HG03196 (cell line): ENCODE results near the gene PRSS8.
A peak's percentile ranks its signal among the peaks of the same experiment; 100 is the strongest.
"Not testable (repeated sequence)": the region's sequence is repeated elsewhere in the genome, so short reads cannot be mapped to it uniquely, and the experiment has no call there.

ENCODE experiments used
- ATAC-seq: cut with Tn5 transposase; IDR thresholded peaks from one replicate; pipeline ENCODE4 v1.9.1; 2021; ENCODE audit not compliant: unreplicated experiment

PRSS8 gene

GRCh38 chr16:31107465-31107867 lies 28.1 kb downstream of the PRSS8 start:
- peak; percentile 50 for ATAC-seq

DNA sequence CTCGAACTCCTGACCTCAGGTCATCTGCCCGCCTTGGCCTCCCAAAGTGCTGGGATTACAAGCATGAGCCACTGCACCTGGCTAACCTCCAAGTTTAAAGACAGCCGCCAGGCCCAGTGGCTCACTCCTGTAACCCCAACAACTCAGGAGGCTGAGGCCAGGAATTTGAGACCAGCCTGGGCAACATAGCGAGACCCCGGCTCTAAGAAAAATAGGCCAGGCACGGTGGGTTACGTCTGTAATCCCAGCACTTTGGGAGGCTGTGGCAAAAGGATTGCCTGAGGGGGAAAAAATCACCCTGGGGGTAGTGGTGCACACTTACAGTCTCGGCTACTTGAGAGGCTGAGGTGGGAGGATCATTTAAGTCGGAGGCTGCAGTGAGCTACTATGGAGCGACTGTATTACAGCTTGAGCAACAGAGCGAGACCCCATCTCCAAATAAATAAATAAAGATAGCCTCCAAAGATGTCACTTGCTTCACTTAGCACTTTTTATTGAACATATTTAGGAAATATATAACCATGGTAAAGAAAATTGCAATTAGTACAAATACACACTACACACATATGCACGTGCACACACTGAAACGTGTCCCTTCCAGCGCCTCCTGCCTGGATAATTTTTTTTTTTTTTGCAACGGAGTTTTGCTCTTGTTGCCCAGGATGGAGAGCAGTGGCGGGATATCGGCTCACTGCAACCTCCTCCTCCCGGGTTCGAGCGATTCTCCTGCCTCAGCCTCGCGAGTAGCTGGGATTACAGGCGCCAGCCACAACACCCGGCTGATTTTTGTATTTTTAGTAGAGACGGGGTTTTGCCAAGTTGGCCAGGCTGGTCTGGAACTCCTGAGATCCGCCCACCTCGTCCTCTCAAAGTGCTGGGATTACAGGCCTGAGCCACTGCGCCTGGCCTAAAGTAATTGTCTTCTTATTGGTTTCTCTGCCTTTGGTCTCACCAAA lies 28.7 kb downstream of the PRSS8 start:
- ATAC-seq: no peak

DNA sequence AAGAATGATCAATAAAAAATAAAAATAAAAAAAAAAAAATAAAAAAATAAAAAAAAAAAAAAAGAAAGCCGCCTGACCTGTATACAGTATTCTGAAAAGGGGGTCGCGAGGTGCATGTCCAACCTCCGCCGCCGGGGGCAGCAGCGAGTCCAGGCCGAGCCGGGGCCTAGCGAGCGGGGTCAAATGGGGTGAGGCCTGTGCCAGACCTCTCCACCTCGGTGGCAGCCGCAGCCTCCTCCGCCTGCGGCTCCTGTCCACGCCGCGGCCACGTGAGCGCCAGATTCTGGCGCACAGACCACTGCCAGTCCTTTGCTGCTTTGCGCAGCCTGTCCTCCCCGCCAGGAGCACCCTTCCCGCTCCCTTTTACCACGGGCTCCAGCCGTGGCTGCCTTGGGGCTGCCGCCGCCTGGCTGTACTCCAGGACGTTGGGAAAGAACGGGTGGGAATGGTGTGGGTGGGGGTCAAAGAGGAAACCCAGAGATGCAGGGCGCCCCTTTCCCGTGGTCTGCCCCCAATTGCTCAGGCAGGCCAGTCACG lies 29.8 kb downstream of the PRSS8 start:
- ATAC-seq: no peak

GRCh38 chr16:31100876-31101641 lies 34.5 kb downstream of the PRSS8 start:
- ATAC-seq: not testable (repeated sequence)

DNA sequence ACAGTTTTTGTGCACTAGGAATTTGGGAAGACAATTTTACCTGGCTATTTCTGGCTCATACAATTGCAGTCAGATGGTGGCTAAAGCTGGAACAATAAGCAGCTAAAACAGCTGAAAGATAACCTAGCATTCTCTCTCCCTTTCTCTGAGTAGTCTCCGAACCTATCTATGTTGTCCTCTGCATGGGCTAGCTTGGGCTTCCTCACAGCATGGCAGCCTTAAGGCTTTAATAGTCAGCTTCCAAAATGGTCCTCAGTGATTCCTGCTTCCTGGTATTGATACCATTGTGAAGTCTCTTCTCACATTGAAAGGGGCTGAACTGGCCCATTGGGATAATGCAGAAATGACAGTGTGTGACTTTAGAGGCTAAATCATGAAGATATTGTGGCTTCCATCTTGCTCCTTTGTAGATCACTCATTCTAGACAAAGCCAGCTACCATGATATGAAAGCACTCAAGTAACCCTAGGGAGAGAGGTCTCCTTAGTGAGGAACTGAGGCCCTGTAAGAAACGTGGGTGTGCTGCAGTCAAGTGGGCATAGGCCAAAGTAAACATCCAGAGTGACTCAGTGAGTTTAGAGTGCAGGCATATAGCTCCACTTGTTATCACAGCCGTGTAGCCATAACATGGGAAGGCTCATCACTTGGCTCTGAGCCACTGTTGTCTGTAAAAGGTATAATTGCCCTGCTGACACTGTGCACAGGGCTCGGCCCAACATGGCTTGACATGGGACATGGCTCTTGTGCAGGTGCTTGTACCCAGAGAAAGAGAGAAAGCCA lies 35.5 kb downstream of the PRSS8 start:
- ATAC-seq: no peak

- ATAC-seq: peak; percentile 83
Measured at GRCh38 chr16:31094424-31095120, 41.0 kb downstream of the PRSS8 start, which contains the start of gene VKORC1. VKORC1 (minus strand) TSS chr16:31094797; CDS start chr16:31094729, 68 bp downstream.

DNA sequence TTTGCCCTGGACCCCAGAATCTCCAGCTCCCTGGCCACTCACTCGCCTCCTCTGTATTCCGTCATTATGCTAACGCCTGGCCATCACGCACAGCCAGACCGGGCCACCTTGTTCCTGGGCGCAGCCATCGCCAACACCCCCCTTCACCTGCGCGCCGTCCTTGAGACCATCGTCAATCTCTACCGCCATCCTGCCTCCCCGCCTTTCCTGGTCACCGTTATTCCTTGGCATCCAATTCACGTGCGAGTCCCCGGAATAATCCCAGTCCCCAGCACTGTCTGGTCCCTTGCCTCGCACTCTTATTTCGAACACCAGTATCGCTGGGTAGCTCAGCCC lies 41.5 kb downstream of the PRSS8 start:
- peak; percentile 5 for ATAC-seq

DNA sequence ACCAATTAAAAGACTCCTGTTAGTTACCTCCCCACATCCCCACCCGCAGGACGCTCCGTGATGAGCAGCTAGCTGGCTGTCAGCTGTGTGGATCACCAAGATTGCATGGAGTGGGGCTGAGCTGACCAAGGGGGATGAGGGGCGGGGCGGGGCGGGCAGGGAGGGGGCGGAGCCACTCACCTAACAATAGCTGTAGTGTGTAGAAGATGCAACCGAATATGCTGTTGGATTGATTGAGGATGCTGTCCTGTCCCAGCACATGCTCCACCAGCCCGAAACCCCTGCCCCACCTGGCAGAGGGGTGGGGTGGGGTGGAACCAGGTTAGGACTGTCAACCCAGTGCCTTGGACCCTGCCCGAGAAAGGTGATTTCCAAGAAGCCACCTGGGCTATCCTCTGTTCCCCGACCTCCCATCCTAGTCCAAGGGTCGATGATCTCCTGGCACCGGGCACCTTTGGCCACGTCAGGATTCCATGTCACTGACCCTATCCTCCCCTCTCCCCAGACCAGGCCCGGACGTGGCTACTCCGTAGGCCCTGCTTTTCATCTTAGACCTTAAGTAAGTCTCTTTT lies 42.3 kb downstream of the PRSS8 start:
- ATAC-seq: no peak

- no peak for ATAC-seq
Measured at GRCh38 chr16:31092330-31092729, 43.2 kb downstream of the PRSS8 start.

DNA sequence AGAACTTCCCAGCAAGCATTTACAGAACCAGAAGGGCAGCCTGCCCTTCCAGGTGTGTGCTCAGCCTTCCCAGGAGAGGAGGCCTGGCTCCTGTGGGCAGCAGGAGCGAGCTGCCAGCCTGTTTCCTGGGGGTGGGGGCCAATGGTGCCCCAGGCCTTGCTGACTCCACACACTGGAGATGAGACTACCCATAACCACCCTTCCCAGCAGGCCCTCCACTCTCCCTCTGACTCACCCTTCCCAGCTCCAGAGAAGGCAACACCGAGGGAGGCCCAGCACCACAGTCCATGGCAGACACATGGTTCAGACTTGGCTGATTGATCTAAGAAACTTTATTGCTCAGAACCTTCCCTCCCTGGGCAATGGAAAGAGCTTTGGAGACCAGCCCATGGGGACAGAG lies 45.0 kb downstream of the PRSS8 start:
- ATAC-seq: no peak

- ATAC-seq: no peak
Measured at GRCh38 chr16:31089199-31089598, 46.3 kb downstream of the PRSS8 start.

DNA sequence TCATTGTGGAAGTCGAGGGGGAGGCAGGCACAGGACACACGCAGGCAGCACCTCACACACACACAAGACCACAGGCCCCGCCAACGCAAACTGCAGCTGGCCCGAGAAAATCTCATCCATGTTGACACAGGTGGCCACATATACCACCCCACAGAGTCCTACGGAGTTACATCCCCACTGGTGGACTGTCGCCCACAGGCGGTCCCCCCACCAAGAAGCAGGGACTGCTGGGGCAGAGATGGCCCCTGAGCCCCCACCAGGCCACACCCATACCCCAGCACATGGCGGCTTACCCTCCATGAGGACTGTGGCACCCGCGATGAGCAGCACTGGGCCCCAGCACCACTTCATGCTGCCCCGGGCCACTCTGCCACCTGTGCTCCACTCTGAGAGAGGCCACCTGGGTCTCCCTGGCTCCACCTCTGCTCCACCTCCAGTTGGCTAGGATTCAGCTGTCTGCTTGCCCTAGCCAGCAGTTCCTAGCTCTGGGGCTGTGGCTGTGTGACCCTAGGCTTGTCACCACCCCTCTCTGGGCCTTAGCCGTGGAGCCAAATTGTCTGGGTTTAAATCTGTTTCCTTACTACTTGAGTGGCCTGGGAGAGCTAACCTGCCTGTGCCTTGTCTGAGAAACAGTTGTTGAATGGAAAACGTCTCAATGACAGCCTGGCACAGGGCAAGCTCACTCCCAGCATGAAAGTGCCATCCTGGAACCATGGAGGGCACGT lies 46.9 kb downstream of the PRSS8 start, which contains the start of gene PRSS53:
TSS of gene PRSS53 (minus strand) at position 485 of the 725 bp plus-strand sequence. CDS start at position 351, 134 bp downstream.
- ATAC-seq: no peak

GRCh38 chr16:31087971-31088370 lies 47.6 kb downstream of the PRSS8 start:
- ATAC-seq: no peak

GRCh38 chr16:31087481-31087880 lies 48.0 kb downstream of the PRSS8 start:
- ATAC-seq: no peak

DNA sequence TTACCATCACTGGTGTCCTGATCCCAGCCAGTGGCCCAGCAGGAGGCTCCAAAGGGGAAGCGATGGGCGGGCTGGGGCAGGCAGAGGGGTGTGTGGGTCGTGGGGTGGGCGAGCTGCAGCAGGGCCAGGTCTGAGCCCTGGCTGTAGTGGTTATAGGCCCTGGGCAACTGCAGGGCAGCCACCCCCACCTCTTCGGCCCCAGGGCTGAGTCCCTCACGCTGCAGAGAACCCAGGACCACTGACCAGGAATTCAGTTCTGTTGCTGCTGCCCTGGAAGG lies 49.0 kb downstream of the PRSS8 start:
- no peak for ATAC-seq

- ATAC-seq: no peak
Measured at GRCh38 chr16:31085873-31086628, 49.5 kb downstream of the PRSS8 start.

GRCh38 chr16:31085411-31085810 lies 50.1 kb downstream of the PRSS8 start:
- no peak for ATAC-seq

DNA sequence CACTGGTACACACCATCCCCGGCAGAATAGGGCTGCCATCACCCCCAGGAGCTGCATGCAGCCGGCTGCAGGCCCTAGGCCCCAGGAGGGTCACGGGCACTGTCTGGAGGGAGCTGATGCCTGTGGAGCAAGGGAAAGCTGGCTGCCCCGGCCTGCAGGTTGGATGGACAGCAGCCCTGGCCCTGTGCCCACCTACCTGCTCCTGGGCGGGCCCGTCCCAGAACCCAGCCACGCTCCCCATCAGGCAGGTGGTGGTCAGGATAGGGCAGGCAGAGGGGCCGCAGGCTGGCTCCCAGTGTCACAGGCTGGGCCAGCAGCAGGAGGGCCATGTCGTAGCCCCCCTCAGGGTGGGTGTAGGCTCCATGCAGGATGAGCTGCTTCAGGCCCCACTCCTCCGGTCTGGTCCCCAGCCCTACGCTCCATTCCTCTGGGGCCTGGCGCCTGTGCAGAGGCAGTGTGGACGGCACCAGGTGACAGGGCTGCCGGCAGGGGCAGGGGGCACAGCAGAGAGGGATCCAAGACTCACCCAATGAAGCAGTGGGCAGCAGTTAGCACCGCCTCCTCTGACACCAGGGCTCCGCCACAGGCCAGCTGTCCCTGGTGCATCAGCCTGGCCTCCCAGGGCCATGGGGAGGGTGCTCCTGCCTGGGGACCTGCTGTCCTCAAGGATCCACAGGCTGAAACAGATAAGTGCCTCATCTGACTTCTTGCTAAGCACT lies 50.8 kb downstream of the PRSS8 start:
- ATAC-seq: no peak
